ENCODE results near the gene DHRS7B.
A peak's percentile ranks its signal among the peaks of the same experiment; 100 is the strongest.
"Not testable (repeated sequence)": the region's sequence is repeated elsewhere in the genome, so short reads cannot be mapped to it uniquely, and the experiment has no call there.

The DHRS7B gene

GRCh38 chr17:21212826-21213637, 86.3 kb downstream of the DHRS7B start:
- no peak for DNase-seq

GRCh38 chr17:21213638-21214014, 86.9 kb downstream of the DHRS7B start:
- DNase-seq = peak; percentile 14 to 21

GRCh38 chr17:21214015-21214776, 87.4 kb downstream of the DHRS7B start, which contains the start of gene TMEM11:
TSS of gene TMEM11 (minus strand) at chr17:21214161. CDS start at chr17:21214152, 9 bp downstream.
- peak; percentile 92 to 93 for DNase-seq

- no peak for DNase-seq
These were observed 88.2 kb downstream of the DHRS7B start for GRCh38 chr17:21214777-21215541.

- DNase-seq = no peak
These were observed 89.2 kb downstream of the DHRS7B start for GRCh38 chr17:21215935-21216334.

GRCh38 chr17:21217346-21217745, 90.6 kb downstream of the DHRS7B start:
- DNase-seq = no peak

- peak; percentile 12 to 20 for DNase-seq
These were observed 91.3 kb downstream of the DHRS7B start for GRCh38 chr17:21218101-21218500.

- no peak for DNase-seq
These were observed 92.1 kb downstream of the DHRS7B start for GRCh38 chr17:21218831-21219380.

- DNase-seq = no peak
These were observed 96.3 kb downstream of the DHRS7B start for GRCh38 chr17:21223086-21223485.

GRCh38 chr17:21227277-21227676, 100.5 kb downstream of the DHRS7B start:
- not testable (repeated sequence) for DNase-seq

GRCh38 chr17:21228111-21228510, 101.3 kb downstream of the DHRS7B start:
- DNase-seq = no peak

- DNase-seq = no peak
These were observed 102.1 kb downstream of the DHRS7B start for GRCh38 chr17:21228845-21229244.

- DNase-seq = no peak
These were observed 104.8 kb downstream of the DHRS7B start for GRCh38 chr17:21231533-21231932.

- DNase-seq = no peak
These were observed 105.4 kb downstream of the DHRS7B start for GRCh38 chr17:21232033-21232749.

GRCh38 chr17:21233581-21234347, 107.0 kb downstream of the DHRS7B start:
- no peak for DNase-seq

- peak; percentile 15 to 16 for DNase-seq
These were observed 109.2 kb downstream of the DHRS7B start for GRCh38 chr17:21235921-21236320.

GRCh38 chr17:21239680-21240368, 113.1 kb downstream of the DHRS7B start:
- no peak for DNase-seq

GRCh38 chr17:21240369-21241055, 113.7 kb downstream of the DHRS7B start:
- DNase-seq = no peak

Data from activated CD4-positive, alpha-beta T cell treated with anti-CD3 and anti-CD28 coated beads, Interleukin-2, amount 50 U/mL, for 4 hours (primary cell).